Panc1 (cell line): ENCODE results near the gene NDUFAF4.

Experiments
- TF ChIP-seq, protein P1 (sequence below), 2 experiments: IDR thresholded peaks; 2 replicates each; pipeline ENCODE4 v1.6.1; 2011 to 2012; ENCODE audit warnings: low read depth in 2 of 2, control low read depth in 1 of 2, low read length in 1 of 2, mild to moderate bottlenecking in 1 of 2, moderate library complexity in 1 of 2; ENCODE audit not compliant: insufficient read depth in 1 of 2
- TF ChIP-seq, protein P2 (sequence below): fragments of 450-650 bp; IDR thresholded peaks from 2 replicates; pipeline ENCODE4 v1.5.1; 2017; ENCODE audit warnings: mild to moderate bottlenecking

DNA sequence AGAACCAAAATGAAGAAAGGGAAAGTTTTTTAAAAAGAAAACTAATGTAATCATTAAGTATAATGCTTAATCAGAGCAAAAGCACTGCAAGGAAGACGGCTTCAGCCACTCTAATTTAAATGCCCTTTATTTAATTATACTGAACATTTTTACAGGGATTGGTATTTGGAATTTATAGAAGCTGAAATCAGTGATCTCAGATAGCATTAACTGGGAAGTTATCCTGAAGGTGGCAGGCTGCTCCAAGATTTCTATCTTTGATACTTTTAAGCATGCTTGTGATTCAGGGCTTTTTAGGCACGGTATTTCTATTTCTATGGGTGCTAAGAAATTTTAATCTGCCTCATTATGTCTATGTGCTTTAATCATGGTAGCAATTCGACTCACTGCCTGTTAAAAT, 1.3 kb upstream of the NDUFAF4 start:
- TF ChIP-seq, protein P1, sequence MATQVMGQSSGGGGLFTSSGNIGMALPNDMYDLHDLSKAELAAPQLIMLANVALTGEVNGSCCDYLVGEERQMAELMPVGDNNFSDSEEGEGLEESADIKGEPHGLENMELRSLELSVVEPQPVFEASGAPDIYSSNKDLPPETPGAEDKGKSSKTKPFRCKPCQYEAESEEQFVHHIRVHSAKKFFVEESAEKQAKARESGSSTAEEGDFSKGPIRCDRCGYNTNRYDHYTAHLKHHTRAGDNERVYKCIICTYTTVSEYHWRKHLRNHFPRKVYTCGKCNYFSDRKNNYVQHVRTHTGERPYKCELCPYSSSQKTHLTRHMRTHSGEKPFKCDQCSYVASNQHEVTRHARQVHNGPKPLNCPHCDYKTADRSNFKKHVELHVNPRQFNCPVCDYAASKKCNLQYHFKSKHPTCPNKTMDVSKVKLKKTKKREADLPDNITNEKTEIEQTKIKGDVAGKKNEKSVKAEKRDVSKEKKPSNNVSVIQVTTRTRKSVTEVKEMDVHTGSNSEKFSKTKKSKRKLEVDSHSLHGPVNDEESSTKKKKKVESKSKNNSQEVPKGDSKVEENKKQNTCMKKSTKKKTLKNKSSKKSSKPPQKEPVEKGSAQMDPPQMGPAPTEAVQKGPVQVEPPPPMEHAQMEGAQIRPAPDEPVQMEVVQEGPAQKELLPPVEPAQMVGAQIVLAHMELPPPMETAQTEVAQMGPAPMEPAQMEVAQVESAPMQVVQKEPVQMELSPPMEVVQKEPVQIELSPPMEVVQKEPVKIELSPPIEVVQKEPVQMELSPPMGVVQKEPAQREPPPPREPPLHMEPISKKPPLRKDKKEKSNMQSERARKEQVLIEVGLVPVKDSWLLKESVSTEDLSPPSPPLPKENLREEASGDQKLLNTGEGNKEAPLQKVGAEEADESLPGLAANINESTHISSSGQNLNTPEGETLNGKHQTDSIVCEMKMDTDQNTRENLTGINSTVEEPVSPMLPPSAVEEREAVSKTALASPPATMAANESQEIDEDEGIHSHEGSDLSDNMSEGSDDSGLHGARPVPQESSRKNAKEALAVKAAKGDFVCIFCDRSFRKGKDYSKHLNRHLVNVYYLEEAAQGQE (IDR thresholded peaks at IDR 0.05; ENCODE audit: insufficient read depth in 1 of 2, low read depth in 2 of 2, low read length in 1 of 2) = no peak
- TF ChIP-seq, protein P2, sequence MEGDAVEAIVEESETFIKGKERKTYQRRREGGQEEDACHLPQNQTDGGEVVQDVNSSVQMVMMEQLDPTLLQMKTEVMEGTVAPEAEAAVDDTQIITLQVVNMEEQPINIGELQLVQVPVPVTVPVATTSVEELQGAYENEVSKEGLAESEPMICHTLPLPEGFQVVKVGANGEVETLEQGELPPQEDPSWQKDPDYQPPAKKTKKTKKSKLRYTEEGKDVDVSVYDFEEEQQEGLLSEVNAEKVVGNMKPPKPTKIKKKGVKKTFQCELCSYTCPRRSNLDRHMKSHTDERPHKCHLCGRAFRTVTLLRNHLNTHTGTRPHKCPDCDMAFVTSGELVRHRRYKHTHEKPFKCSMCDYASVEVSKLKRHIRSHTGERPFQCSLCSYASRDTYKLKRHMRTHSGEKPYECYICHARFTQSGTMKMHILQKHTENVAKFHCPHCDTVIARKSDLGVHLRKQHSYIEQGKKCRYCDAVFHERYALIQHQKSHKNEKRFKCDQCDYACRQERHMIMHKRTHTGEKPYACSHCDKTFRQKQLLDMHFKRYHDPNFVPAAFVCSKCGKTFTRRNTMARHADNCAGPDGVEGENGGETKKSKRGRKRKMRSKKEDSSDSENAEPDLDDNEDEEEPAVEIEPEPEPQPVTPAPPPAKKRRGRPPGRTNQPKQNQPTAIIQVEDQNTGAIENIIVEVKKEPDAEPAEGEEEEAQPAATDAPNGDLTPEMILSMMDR = peak; percentile 66; the same call in 1 of the 2 replicates
